ENCODE results near the gene KIAA0930. TPM values are rescaled to one million over a fixed set of nuclear protein-coding genes. Genes with fewer than 3 reads are reported as not detected.
A peak's percentile ranks its signal among the peaks of the same experiment; 100 is the strongest.

The KIAA0930 gene
- polyA plus RNA-seq, 1 donor from 2014 or later = 3.3 TPM

- Mint-ChIP-seq H3K4me3 (peak overlapping the region; percentile 76 to 95 (median 91)), H3K36me3 (peaks cover 2% of the 10 kb centered on the region), H3K4me1 (peaks cover 34 to 57% (median 49%) of the 10 kb centered on the region in 3 donors), H3K9me3 (no peaks in the 10 kb centered on the region), H3K27ac (peak overlapping the region; percentile 93 to 95 (median 95)), H3K27me3 (no peaks in the 10 kb centered on the region)
Measured at GRCh38 chr22:45235851-45236342, 4.8 kb downstream of the KIAA0930 start.

GRCh38 chr22:45235101-45235777 is 5.5 kb downstream of the KIAA0930 start:
- H3K36me3 Mint-ChIP-seq = peaks cover 2% of the 10 kb centered on the region
- H3K27me3 Mint-ChIP-seq = no peaks in the 10 kb centered on the region
- peak overlapping the region; percentile 93 to 95 (median 95) for H3K27ac Mint-ChIP-seq
- H3K9me3 Mint-ChIP-seq = no peaks in the 10 kb centered on the region
- H3K4me1 Mint-ChIP-seq = peaks cover 34 to 57% (median 49%) of the 10 kb centered on the region in 3 donors
- peak overlapping the region; percentile 76 to 95 (median 91) for H3K4me3 Mint-ChIP-seq

- Mint-ChIP-seq H3K4me3 (peak overlapping the region in 2 of 4 donors; percentile 47 to 70), H3K27ac (peak overlapping the region in 2 of 3 donors; percentile 23 to 45), H3K4me1 (peaks cover 30 to 50% (median 36%) of the 10 kb centered on the region in 3 donors), H3K27me3 (no peaks in the 10 kb centered on the region), H3K9me3 (no peaks in the 10 kb centered on the region), H3K36me3 (peaks cover 2% of the 10 kb centered on the region)
Measured at GRCh38 chr22:45233827-45234226, 6.9 kb downstream of the KIAA0930 start.

GRCh38 chr22:45233386-45233785 is 7.3 kb downstream of the KIAA0930 start:
- peaks cover 30 to 49% (median 33%) of the 10 kb centered on the region in 3 donors for H3K4me1 Mint-ChIP-seq
- H3K27ac Mint-ChIP-seq = peak overlapping the region in 1 of 3 donors; percentile 35
- H3K27me3 Mint-ChIP-seq = no peaks in the 10 kb centered on the region
- no peaks in the 10 kb centered on the region for H3K9me3 Mint-ChIP-seq
- H3K36me3 Mint-ChIP-seq = peaks cover 2% of the 10 kb centered on the region
- peak overlapping the region in 1 of 4 donors; percentile 57 for H3K4me3 Mint-ChIP-seq

GRCh38 chr22:45231293-45231692 is 9.4 kb downstream of the KIAA0930 start:
- H3K9me3 Mint-ChIP-seq = no peaks in the 10 kb centered on the region
- peaks cover 21 to 40% (median 29%) of the 10 kb centered on the region in 3 donors for H3K4me1 Mint-ChIP-seq
- peak overlapping the region in 1 of 3 donors; percentile 71 for H3K27ac Mint-ChIP-seq
- no peaks in the 10 kb centered on the region for H3K27me3 Mint-ChIP-seq
- H3K36me3 Mint-ChIP-seq = peaks cover 2% of the 10 kb centered on the region
- no peak overlapping the region for H3K4me3 Mint-ChIP-seq

GRCh38 chr22:45230026-45230721 is 10.5 kb downstream of the KIAA0930 start:
- Mint-ChIP-seq H3K27me3 (no peaks in the 10 kb centered on the region), H3K36me3 (peaks cover 2% of the 10 kb centered on the region), H3K27ac (no peak overlapping the region), H3K4me1 (peaks cover 11 to 30% (median 18%) of the 10 kb centered on the region in 3 donors), H3K4me3 (no peak overlapping the region), H3K9me3 (no peaks in the 10 kb centered on the region)

GRCh38 chr22:45229181-45229580 is 11.5 kb downstream of the KIAA0930 start:
- Mint-ChIP-seq H3K9me3 (no peaks in the 10 kb centered on the region), H3K27me3 (no peaks in the 10 kb centered on the region), H3K4me3 (no peak overlapping the region), H3K27ac (peak overlapping the region in 1 of 3 donors; percentile 63), H3K36me3 (peaks cover 2% of the 10 kb centered on the region), H3K4me1 (peaks cover 13 to 25% (median 15%) of the 10 kb centered on the region in 3 donors)

GRCh38 chr22:45228401-45228754 is 12.3 kb downstream of the KIAA0930 start:
- no peak overlapping the region for H3K4me3 Mint-ChIP-seq
- no peaks in the 10 kb centered on the region for H3K9me3 Mint-ChIP-seq
- no peaks in the 10 kb centered on the region for H3K27me3 Mint-ChIP-seq
- no peak overlapping the region for H3K27ac Mint-ChIP-seq
- peaks cover 15 to 24% (median 20%) of the 10 kb centered on the region in 3 donors for H3K4me1 Mint-ChIP-seq
- peaks cover 2% of the 10 kb centered on the region for H3K36me3 Mint-ChIP-seq

GRCh38 chr22:45227645-45228400 is 12.9 kb downstream of the KIAA0930 start:
- Mint-ChIP-seq H3K27me3 (no peaks in the 10 kb centered on the region), H3K36me3 (peaks cover 2% of the 10 kb centered on the region), H3K4me3 (no peak overlapping the region), H3K4me1 (peaks cover 18 to 26% (median 26%) of the 10 kb centered on the region in 3 donors), H3K27ac (no peak overlapping the region), H3K9me3 (no peaks in the 10 kb centered on the region)

- Mint-ChIP-seq H3K4me1 (peaks cover 21 to 27% (median 27%) of the 10 kb centered on the region in 3 donors), H3K9me3 (no peaks in the 10 kb centered on the region), H3K4me3 (no peak overlapping the region), H3K27ac (peak overlapping the region in 2 of 3 donors; percentile 27 to 36), H3K36me3 (peaks cover 2% of the 10 kb centered on the region), H3K27me3 (no peaks in the 10 kb centered on the region)
Measured at GRCh38 chr22:45226503-45227186, 14.0 kb downstream of the KIAA0930 start.

GRCh38 chr22:45225732-45226502 is 14.8 kb downstream of the KIAA0930 start:
- H3K4me3 Mint-ChIP-seq = no peak overlapping the region
- no peaks in the 10 kb centered on the region for H3K27me3 Mint-ChIP-seq
- peaks cover 2% of the 10 kb centered on the region for H3K36me3 Mint-ChIP-seq
- H3K27ac Mint-ChIP-seq = peak overlapping the region in 1 of 3 donors; percentile 36
- peaks cover 23 to 29% (median 29%) of the 10 kb centered on the region in 3 donors for H3K4me1 Mint-ChIP-seq
- no peaks in the 10 kb centered on the region for H3K9me3 Mint-ChIP-seq

GRCh38 chr22:45224988-45225731 is 15.5 kb downstream of the KIAA0930 start:
- Mint-ChIP-seq H3K4me1 (peaks cover 24 to 30% (median 29%) of the 10 kb centered on the region in 3 donors), H3K9me3 (no peaks in the 10 kb centered on the region), H3K4me3 (no peak overlapping the region), H3K27ac (peak overlapping the region in 1 of 3 donors; percentile 27), H3K27me3 (no peaks in the 10 kb centered on the region), H3K36me3 (peaks cover 2% of the 10 kb centered on the region)

- H3K4me3 Mint-ChIP-seq = no peak overlapping the region
- no peaks in the 10 kb centered on the region for H3K9me3 Mint-ChIP-seq
- H3K27ac Mint-ChIP-seq = no peak overlapping the region
- no peaks in the 10 kb centered on the region for H3K27me3 Mint-ChIP-seq
- H3K36me3 Mint-ChIP-seq = peaks cover 2% of the 10 kb centered on the region
- H3K4me1 Mint-ChIP-seq = peaks cover 24 to 31% (median 29%) of the 10 kb centered on the region in 3 donors
Measured at GRCh38 chr22:45224331-45224730, 16.4 kb downstream of the KIAA0930 start.
